Neural cell (in vitro differentiated cells): Measurements from ENCODE around the gene PRDM15. TPM values are rescaled to one million over a fixed set of nuclear protein-coding genes. Genes with fewer than 3 reads are reported as not detected.

Source experiments
- H2AFZ ChIP-seq: fragments of 200-600, 300-800 bp; sonication (generic), shearing (Covaris generic); 2 replicates; pipeline ENCODE4 v1.6.0; 2014; ENCODE audit warnings: low read depth, mild to moderate bottlenecking, antibody characterized with exemption, low read length, moderate library complexity
- H3F3A ChIP-seq: fragments of 200-600 bp; shearing (Covaris generic); 2 replicates; pipeline ENCODE4 v1.6.1; 2016; ENCODE audit warnings: mild to moderate bottlenecking, moderate library complexity, mixed read lengths, antibody characterized with exemption, low read length; ENCODE audit not compliant: insufficient read depth, poor library complexity, severe bottlenecking
- H3K27ac ChIP-seq: fragments of 200-600, 300-800 bp; sonication (generic), shearing (Covaris generic); 2 replicates; pipeline ENCODE4 v1.5.1; 2014; ENCODE audit warnings: mild to moderate bottlenecking, low read length, moderate library complexity
- H3K27me3 ChIP-seq: fragments of 300-800, 200-600 bp; sonication (generic), shearing (Covaris generic); 2 replicates; pipeline ENCODE4 v1.6.0; 2014; ENCODE audit warnings: mild to moderate bottlenecking, low read depth, low read length, moderate library complexity; ENCODE audit not compliant: insufficient read depth
- H3K36me3 ChIP-seq: fragments of 300-800, 200-600 bp; sonication (generic), shearing (Covaris generic); 2 replicates; pipeline ENCODE4 v1.5.1; 2014; ENCODE audit warnings: mild to moderate bottlenecking, antibody characterized with exemption, low read length, moderate library complexity; ENCODE audit not compliant: insufficient read depth
- H3K4me2 ChIP-seq: fragments of 300-800, 200-600 bp; sonication (generic), shearing (Covaris generic); 2 replicates; pipeline ENCODE4 v1.6.0; 2014; ENCODE audit warnings: mild to moderate bottlenecking, low read length
- H3K4me3 ChIP-seq: fragments of 300-800, 200-600 bp; sonication (generic), shearing (Covaris generic); 2 replicates; pipeline ENCODE4 v1.5.1; 2014; ENCODE audit warnings: mild to moderate bottlenecking, low read length, moderate library complexity
- H3K79me2 ChIP-seq: fragments of 200-600 bp; shearing (Covaris generic); replicated peaks from 2 replicates; pipeline ENCODE4 v1.6.0; 2014; ENCODE audit warnings: mild to moderate bottlenecking, low read length, moderate library complexity; ENCODE audit not compliant: insufficient read depth
- H3K9ac ChIP-seq: fragments of 300-800, 200-600 bp; sonication (generic), shearing (Covaris generic); 2 replicates; pipeline ENCODE4 v1.6.1; 2016; ENCODE audit warnings: mild to moderate bottlenecking, low read length, mixed read lengths
- H3K9me2 ChIP-seq: fragments of 200-600 bp; shearing (Covaris generic); 2 replicates; pipeline ENCODE4 v1.6.1; 2016; ENCODE audit warnings: mild to moderate bottlenecking, low read length, mixed read lengths; ENCODE audit not compliant: insufficient read depth
- H3K9me3 ChIP-seq: fragments of 200-600, 300-800 bp; sonication (generic), shearing (Covaris generic); 2 replicates; pipeline ENCODE4 v1.6.1; 2016; ENCODE audit warnings: mild to moderate bottlenecking, mixed run types, low read length, moderate library complexity, mixed read lengths
- H4K20me1 ChIP-seq: fragments of 200-600 bp; shearing (Covaris generic); 2 replicates; pipeline ENCODE4 v1.6.1; 2016; ENCODE audit warnings: mild to moderate bottlenecking, mixed run types; ENCODE audit not compliant: insufficient read depth
- EP300 ChIP-seq: fragments of 450-650 bp; conservative IDR thresholded peaks from 2 replicates; pipeline ENCODE4 v1.6.1; 2014; ENCODE audit warnings: antibody characterized with exemption, mild to moderate bottlenecking, moderate library complexity; ENCODE audit not compliant: poor library complexity, severe bottlenecking
- EZH2 ChIP-seq: fragments of 200-600, 300-800 bp; shearing (Covaris generic), sonication (generic); IDR thresholded peaks from 2 replicates; pipeline ENCODE4 v1.6.1; 2014; ENCODE audit warnings: antibody characterized with exemption, low read length, borderline replicate concordance, mild to moderate bottlenecking; ENCODE audit not compliant: insufficient read depth, poor library complexity, severe bottlenecking
- MXI1 ChIP-seq: fragments of 450-650 bp; conservative IDR thresholded peaks from 2 replicates; pipeline ENCODE4 v1.6.1; 2014; ENCODE audit warnings: antibody characterized with exemption, mild to moderate bottlenecking; ENCODE audit not compliant: poor library complexity, severe bottlenecking
- POLR2AphosphoS5 ChIP-seq: IDR thresholded peaks from 2 replicates; pipeline ENCODE4 v1.6.1; 2012
- RAD21 ChIP-seq: fragments of 450-650 bp; conservative IDR thresholded peaks from 2 replicates; pipeline ENCODE4 v1.6.1; 2014; ENCODE audit warnings: antibody characterized with exemption, mild to moderate bottlenecking, moderate library complexity
- SMC3 ChIP-seq: fragments of 450-650 bp; conservative IDR thresholded peaks from 2 replicates; pipeline ENCODE4 v1.6.1; 2014; ENCODE audit warnings: antibody characterized with exemption, mild to moderate bottlenecking, moderate library complexity; ENCODE audit not compliant: poor library complexity
- TAF1 ChIP-seq: IDR thresholded peaks from 2 replicates; pipeline ENCODE4 v1.6.1; 2012; ENCODE audit warnings: low read depth
- polyA plus RNA-seq: library from polyadenylated mRNA; depleted of rRNA; stranded (reverse); fragments of >200 nt; gene quantifications from 2 replicates; pipeline ENCODE4 v1.2.3, GENCODE V29; 2014
- TF ChIP-seq, protein P1 (sequence below): IDR thresholded peaks from 2 replicates; pipeline ENCODE4 v1.6.1; 2012; ENCODE audit warnings: borderline replicate concordance
- TF ChIP-seq, protein P2 (sequence below): fragments of 450-650 bp; IDR thresholded peaks from 2 replicates; pipeline ENCODE4 v1.5.1; 2014; ENCODE audit warnings: antibody characterized with exemption, mild to moderate bottlenecking, moderate library complexity; ENCODE audit not compliant: poor library complexity, severe bottlenecking

The PRDM15 gene
- polyA plus RNA-seq, 1 donor from 2014 or later, result 4.1 TPM

DNA sequence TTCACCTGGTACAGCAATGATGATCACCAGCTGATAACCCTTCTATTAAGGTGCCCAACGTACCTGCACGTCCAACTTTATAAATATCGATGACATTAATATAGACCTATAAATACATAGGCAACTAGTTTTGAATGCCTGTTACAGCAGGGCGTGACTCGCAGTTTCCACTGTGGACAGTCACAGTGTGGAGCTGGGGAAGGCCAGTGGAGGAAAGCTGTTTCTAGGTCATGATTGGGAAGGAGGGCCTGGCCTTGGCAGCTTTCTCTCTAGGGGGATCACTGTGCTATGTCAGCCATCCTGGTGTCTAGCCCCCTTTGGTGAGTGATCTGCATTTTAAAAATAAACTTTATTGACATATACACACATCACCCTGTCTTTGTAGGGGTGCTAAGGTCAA, 4.4 kb upstream of the PRDM15 start:
- H3K27ac ChIP-seq, result no peak overlapping the region
- no peak overlapping the region for H3K4me3 ChIP-seq
- H3K9ac ChIP-seq, result no peak overlapping the region
- H3K79me2 ChIP-seq, result no peaks in the 10 kb centered on the region
- no peaks in the 10 kb centered on the region for H3F3A ChIP-seq
- no peaks in the 10 kb centered on the region for H3K9me2 ChIP-seq
- H3K4me2 ChIP-seq, result no peak overlapping the region
- no peak overlapping the region for H2AFZ ChIP-seq
- H3K9me3 ChIP-seq, result no peaks in the 10 kb centered on the region
- no peaks in the 10 kb centered on the region for H4K20me1 ChIP-seq
- TF ChIP-seq TAF1 (no peak), RAD21 (no peak), EP300 (no peak), EZH2 (no peak), SMC3 (no peak), MXI1 (no peak), POLR2AphosphoS5 (no peak)
- TF ChIP-seq, protein P1, sequence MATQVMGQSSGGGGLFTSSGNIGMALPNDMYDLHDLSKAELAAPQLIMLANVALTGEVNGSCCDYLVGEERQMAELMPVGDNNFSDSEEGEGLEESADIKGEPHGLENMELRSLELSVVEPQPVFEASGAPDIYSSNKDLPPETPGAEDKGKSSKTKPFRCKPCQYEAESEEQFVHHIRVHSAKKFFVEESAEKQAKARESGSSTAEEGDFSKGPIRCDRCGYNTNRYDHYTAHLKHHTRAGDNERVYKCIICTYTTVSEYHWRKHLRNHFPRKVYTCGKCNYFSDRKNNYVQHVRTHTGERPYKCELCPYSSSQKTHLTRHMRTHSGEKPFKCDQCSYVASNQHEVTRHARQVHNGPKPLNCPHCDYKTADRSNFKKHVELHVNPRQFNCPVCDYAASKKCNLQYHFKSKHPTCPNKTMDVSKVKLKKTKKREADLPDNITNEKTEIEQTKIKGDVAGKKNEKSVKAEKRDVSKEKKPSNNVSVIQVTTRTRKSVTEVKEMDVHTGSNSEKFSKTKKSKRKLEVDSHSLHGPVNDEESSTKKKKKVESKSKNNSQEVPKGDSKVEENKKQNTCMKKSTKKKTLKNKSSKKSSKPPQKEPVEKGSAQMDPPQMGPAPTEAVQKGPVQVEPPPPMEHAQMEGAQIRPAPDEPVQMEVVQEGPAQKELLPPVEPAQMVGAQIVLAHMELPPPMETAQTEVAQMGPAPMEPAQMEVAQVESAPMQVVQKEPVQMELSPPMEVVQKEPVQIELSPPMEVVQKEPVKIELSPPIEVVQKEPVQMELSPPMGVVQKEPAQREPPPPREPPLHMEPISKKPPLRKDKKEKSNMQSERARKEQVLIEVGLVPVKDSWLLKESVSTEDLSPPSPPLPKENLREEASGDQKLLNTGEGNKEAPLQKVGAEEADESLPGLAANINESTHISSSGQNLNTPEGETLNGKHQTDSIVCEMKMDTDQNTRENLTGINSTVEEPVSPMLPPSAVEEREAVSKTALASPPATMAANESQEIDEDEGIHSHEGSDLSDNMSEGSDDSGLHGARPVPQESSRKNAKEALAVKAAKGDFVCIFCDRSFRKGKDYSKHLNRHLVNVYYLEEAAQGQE, result no peak
- TF ChIP-seq, protein P2, sequence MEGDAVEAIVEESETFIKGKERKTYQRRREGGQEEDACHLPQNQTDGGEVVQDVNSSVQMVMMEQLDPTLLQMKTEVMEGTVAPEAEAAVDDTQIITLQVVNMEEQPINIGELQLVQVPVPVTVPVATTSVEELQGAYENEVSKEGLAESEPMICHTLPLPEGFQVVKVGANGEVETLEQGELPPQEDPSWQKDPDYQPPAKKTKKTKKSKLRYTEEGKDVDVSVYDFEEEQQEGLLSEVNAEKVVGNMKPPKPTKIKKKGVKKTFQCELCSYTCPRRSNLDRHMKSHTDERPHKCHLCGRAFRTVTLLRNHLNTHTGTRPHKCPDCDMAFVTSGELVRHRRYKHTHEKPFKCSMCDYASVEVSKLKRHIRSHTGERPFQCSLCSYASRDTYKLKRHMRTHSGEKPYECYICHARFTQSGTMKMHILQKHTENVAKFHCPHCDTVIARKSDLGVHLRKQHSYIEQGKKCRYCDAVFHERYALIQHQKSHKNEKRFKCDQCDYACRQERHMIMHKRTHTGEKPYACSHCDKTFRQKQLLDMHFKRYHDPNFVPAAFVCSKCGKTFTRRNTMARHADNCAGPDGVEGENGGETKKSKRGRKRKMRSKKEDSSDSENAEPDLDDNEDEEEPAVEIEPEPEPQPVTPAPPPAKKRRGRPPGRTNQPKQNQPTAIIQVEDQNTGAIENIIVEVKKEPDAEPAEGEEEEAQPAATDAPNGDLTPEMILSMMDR, result no peak
- H3K36me3 ChIP-seq, result no peaks in the 10 kb centered on the region
- H3K27me3 ChIP-seq, result no peaks in the 10 kb centered on the region

DNA sequence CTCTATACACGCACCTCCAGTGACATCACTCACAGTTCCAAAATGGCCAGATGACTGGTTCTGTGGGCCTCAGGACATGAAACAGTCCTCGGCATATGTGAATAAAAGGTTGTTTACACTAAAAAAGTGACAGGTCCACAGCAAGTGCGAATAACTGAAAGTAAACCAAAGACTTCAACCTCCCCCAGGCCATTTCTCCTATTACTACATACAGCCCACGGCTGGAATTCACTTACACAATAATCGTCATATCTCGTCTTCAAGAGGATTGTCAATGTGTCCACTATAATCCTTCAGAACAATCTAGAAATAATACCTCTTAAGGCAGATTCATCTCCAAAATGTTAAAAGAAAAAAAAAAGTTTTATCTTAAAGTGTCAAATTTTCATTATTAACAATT, 1.9 kb upstream of the PRDM15 start:
- TF ChIP-seq, protein P2, result no peak
- TF ChIP-seq POLR2AphosphoS5 (no peak), EP300 (no peak), EZH2 (no peak), MXI1 (no peak), TAF1 (no peak), RAD21 (no peak), SMC3 (no peak)
- TF ChIP-seq, protein P1, result no peak
- H3K4me2 ChIP-seq, result no peak overlapping the region
- H3K79me2 ChIP-seq, result peaks cover 3% of the 10 kb centered on the region
- H3K36me3 ChIP-seq, result no peaks in the 10 kb centered on the region
- H3K9ac ChIP-seq, result no peak overlapping the region
- no peak overlapping the region for H2AFZ ChIP-seq
- H3K9me2 ChIP-seq, result no peaks in the 10 kb centered on the region
- no peaks in the 10 kb centered on the region for H3K9me3 ChIP-seq
- no peaks in the 10 kb centered on the region for H4K20me1 ChIP-seq
- H3K4me3 ChIP-seq, result no peak overlapping the region
- H3K27me3 ChIP-seq, result no peaks in the 10 kb centered on the region
- H3F3A ChIP-seq, result no peaks in the 10 kb centered on the region
- H3K27ac ChIP-seq, result no peak overlapping the region
